Neural crest cell (in vitro differentiated cells): ENCODE measurements around the gene MTMR3. TPM values are rescaled to one million over a fixed set of nuclear protein-coding genes. Genes with fewer than 3 reads are reported as not detected.

Source experiments
- DNase-seq: peaks from one replicate; pipeline ENCODE4 v3.0.0; 2021; ENCODE audit warnings: low read depth, mixed read lengths, low spot score
- H3K27ac Mint-ChIP-seq: one replicate; pipeline ENCODE4 v1.8.0; 2021; ENCODE audit warnings: mild to moderate bottlenecking, mixed read lengths; ENCODE audit not compliant: unreplicated experiment
- H3K27me3 Mint-ChIP-seq: 2 replicates; pipeline ENCODE4 v1.8.0; 2021; ENCODE audit warnings: low read depth, mild to moderate bottlenecking, mixed read lengths
- H3K36me3 Mint-ChIP-seq: 2 replicates; pipeline ENCODE4 v1.8.0; 2021; ENCODE audit warnings: low read depth, mild to moderate bottlenecking, mixed read lengths
- H3K4me1 Mint-ChIP-seq: 2 replicates; pipeline ENCODE4 v1.8.0; 2021; ENCODE audit warnings: mixed read lengths
- H3K4me3 Mint-ChIP-seq: one replicate; pipeline ENCODE4 v1.8.0; 2021; ENCODE audit warnings: mild to moderate bottlenecking, mixed read lengths
- H3K9me3 Mint-ChIP-seq: 2 replicates; pipeline ENCODE4 v1.8.0; 2021; ENCODE audit warnings: mixed read lengths
- CTCF ChIP-seq: fragments of 200-600 bp; sonication (generic); conservative IDR thresholded peaks from 2 replicates; pipeline ENCODE4 v1.5.0; 2021; ENCODE audit warnings: antibody characterized with exemption, mild to moderate bottlenecking
- total RNA-seq: library from RNA; stranded (reverse); gene quantifications from 2 replicates; pipeline ENCODE4 v1.2.1, GENCODE V29; 2021

The MTMR3 gene
- total RNA-seq, 1 donor from 2014 or later: 35.3 TPM

GRCh38 chr22:30073743-30074142 is 190.8 kb downstream of the MTMR3 start:
- Mint-ChIP-seq H3K4me3 (no peak overlapping the region), H3K27ac (no peak overlapping the region), H3K27me3 (peaks cover 62% of the 10 kb centered on the region), H3K36me3 (no peaks in the 10 kb centered on the region), H3K4me1 (peaks cover 3% of the 10 kb centered on the region), H3K9me3 (no peaks in the 10 kb centered on the region)
- DNase-seq: no peak
- TF ChIP-seq CTCF: no peak

GRCh38 chr22:30074147-30074546 is 191.2 kb downstream of the MTMR3 start:
- H3K4me3 Mint-ChIP-seq: no peak overlapping the region
- no peak overlapping the region for H3K27ac Mint-ChIP-seq
- peaks cover 4% of the 10 kb centered on the region for H3K4me1 Mint-ChIP-seq
- peaks cover 62% of the 10 kb centered on the region for H3K27me3 Mint-ChIP-seq
- no peaks in the 10 kb centered on the region for H3K36me3 Mint-ChIP-seq
- no peak for TF ChIP-seq CTCF
- no peaks in the 10 kb centered on the region for H3K9me3 Mint-ChIP-seq
- no peak for DNase-seq

GRCh38 chr22:30074994-30075393 is 192.0 kb downstream of the MTMR3 start:
- H3K27me3 Mint-ChIP-seq: peaks cover 62% of the 10 kb centered on the region
- H3K27ac Mint-ChIP-seq: no peak overlapping the region
- no peaks in the 10 kb centered on the region for H3K9me3 Mint-ChIP-seq
- H3K4me3 Mint-ChIP-seq: no peak overlapping the region
- DNase-seq: no peak
- peaks cover 4% of the 10 kb centered on the region for H3K4me1 Mint-ChIP-seq
- no peaks in the 10 kb centered on the region for H3K36me3 Mint-ChIP-seq
- TF ChIP-seq CTCF: no peak

GRCh38 chr22:30077279-30077880 is 194.4 kb downstream of the MTMR3 start:
- H3K27ac Mint-ChIP-seq: no peak overlapping the region
- H3K36me3 Mint-ChIP-seq: no peaks in the 10 kb centered on the region
- peaks cover 2% of the 10 kb centered on the region for H3K9me3 Mint-ChIP-seq
- DNase-seq: no peak
- no peak for TF ChIP-seq CTCF
- no peak overlapping the region for H3K4me3 Mint-ChIP-seq
- H3K4me1 Mint-ChIP-seq: peaks cover 11% of the 10 kb centered on the region
- H3K27me3 Mint-ChIP-seq: peaks cover 58% of the 10 kb centered on the region

GRCh38 chr22:30078320-30079311 is 195.6 kb downstream of the MTMR3 start:
- H3K4me3 Mint-ChIP-seq: no peak overlapping the region
- TF ChIP-seq CTCF: no peak
- peaks cover 50% of the 10 kb centered on the region for H3K27me3 Mint-ChIP-seq
- DNase-seq: no peak
- H3K9me3 Mint-ChIP-seq: peaks cover 2% of the 10 kb centered on the region
- peaks cover 11% of the 10 kb centered on the region for H3K4me1 Mint-ChIP-seq
- no peaks in the 10 kb centered on the region for H3K36me3 Mint-ChIP-seq
- no peak overlapping the region for H3K27ac Mint-ChIP-seq
